SU-DHL-6 (cell line): ENCODE results near the gene ACVR2B.

Experiments
- H2AFZ ChIP-seq: fragments of 200-600 bp; sonication (generic); 2 replicates; pipeline ENCODE4 v1.6.1; 2014; ENCODE audit warnings: low read depth, mild to moderate bottlenecking, moderate library complexity, mixed read lengths, antibody characterized with exemption, low read length; ENCODE audit not compliant: severe bottlenecking
- H3F3A ChIP-seq: fragments of 200-600 bp; shearing (Covaris generic); 2 replicates; pipeline ENCODE4 v1.6.0; 2016; ENCODE audit warnings: antibody characterized with exemption, mild to moderate bottlenecking; ENCODE audit not compliant: insufficient read depth
- H3K27ac ChIP-seq: fragments of 200-600 bp; sonication (generic); 2 replicates; pipeline ENCODE4 v1.5.1; 2016; ENCODE audit warnings: low read depth, mild to moderate bottlenecking, low read length, moderate library complexity, mixed read lengths
- H3K27me3 ChIP-seq: fragments of 200-600 bp; sonication (generic), shearing (Covaris generic); 2 replicates; pipeline ENCODE4 v1.6.0; 2014; ENCODE audit warnings: mild to moderate bottlenecking, low read length
- H3K36me3 ChIP-seq: fragments of 200-600 bp; sonication (generic); 2 replicates; pipeline ENCODE4 v1.6.1; 2014; ENCODE audit warnings: mild to moderate bottlenecking, low read length, mixed read lengths
- H3K4me2 ChIP-seq: fragments of 300-600, 200-600 bp; shearing (Covaris generic), sonication (generic); 2 replicates; pipeline ENCODE4 v1.6.0; 2014; ENCODE audit warnings: low read length, low read depth, mild to moderate bottlenecking; ENCODE audit not compliant: poor library complexity, severe bottlenecking
- H3K4me3 ChIP-seq: fragments of 200-600 bp; sonication (generic); 2 replicates; pipeline ENCODE4 v1.5.1; 2014; ENCODE audit warnings: antibody characterized with exemption, low read length, mild to moderate bottlenecking, mixed read lengths; ENCODE audit not compliant: insufficient read depth, poor library complexity, severe bottlenecking
- H3K79me2 ChIP-seq: fragments of 200-600 bp; sonication (generic); 2 replicates; pipeline ENCODE4 v1.6.1; 2014; ENCODE audit warnings: mild to moderate bottlenecking, low read length, moderate library complexity; ENCODE audit not compliant: insufficient read depth
- H3K9ac ChIP-seq: fragments of 200-600 bp; sonication (generic); 2 replicates; pipeline ENCODE4 v1.7.0; 2014; ENCODE audit warnings: mild to moderate bottlenecking, low read length
- H3K9me2 ChIP-seq: fragments of 200-600 bp; sonication (generic); replicated peaks from 2 replicates; pipeline ENCODE4 v1.6.1; 2014; ENCODE audit warnings: low read length; ENCODE audit not compliant: insufficient read depth
- H3K9me3 ChIP-seq: fragments of 200-600 bp; sonication (generic); 2 replicates; pipeline ENCODE4 v1.6.1; 2014; ENCODE audit warnings: low read length, mixed read lengths; ENCODE audit not compliant: insufficient read depth
- H4K20me1 ChIP-seq: fragments of 200-600 bp; sonication (generic); 2 replicates; pipeline ENCODE4 v1.6.1; 2014; ENCODE audit warnings: low read depth, mild to moderate bottlenecking, antibody characterized with exemption, low read length, moderate library complexity, mixed read lengths
- CTCF ChIP-seq: fragments of 200-600 bp; sonication (generic); IDR thresholded peaks from one replicate; pipeline ENCODE4 v1.5.1; 2017; ENCODE audit warnings: antibody characterized with exemption, mild to moderate bottlenecking, low read length, moderate library complexity; ENCODE audit not compliant: insufficient read depth, poor library complexity, severe bottlenecking
- EZH2phosphoT487 ChIP-seq: fragments of 200-600 bp; sonication (generic), shearing (Covaris generic); conservative IDR thresholded peaks from 2 replicates; pipeline ENCODE4 v1.6.1; 2018; ENCODE audit warnings: mild to moderate bottlenecking, antibody characterized with exemption, low read length, moderate library complexity, mixed read lengths

The ACVR2B gene

GRCh38 chr3:38509732-38510131 is 56.0 kb downstream of the ACVR2B start:
- no peak overlapping the region for H3K9ac ChIP-seq

GRCh38 chr3:38510631-38511030 is 56.9 kb downstream of the ACVR2B start:
- no peaks in the 10 kb centered on the region for H3K79me2 ChIP-seq

More at GRCh38 chr3:38509732-38510131, 56.0 kb downstream of the ACVR2B start:
- Histone ChIP-seq H3K4me2 (no peak overlapping the region), H3K36me3 (peaks cover 63% of the 10 kb centered on the region), H3K4me3 (no peak overlapping the region), H3K27me3 (no peaks in the 10 kb centered on the region), H3K27ac (no peak overlapping the region), H3K9me2 (no peaks in the 10 kb centered on the region), H3K9me3 (no peaks in the 10 kb centered on the region), H2AFZ (no peak overlapping the region), H3K79me2 (no peaks in the 10 kb centered on the region), H3F3A (peaks cover 4% of the 10 kb centered on the region; the same call in 1 of the 2 replicates), H4K20me1 (no peaks in the 10 kb centered on the region)
- TF ChIP-seq EZH2phosphoT487 (no peak), CTCF (no peak)

GRCh38 chr3:38511546-38511945 is 57.9 kb downstream of the ACVR2B start:
- no peak for TF ChIP-seq EZH2phosphoT487
- no peak for TF ChIP-seq CTCF
- no peaks in the 10 kb centered on the region for H3K9me3 ChIP-seq

More at GRCh38 chr3:38510631-38511030, 56.9 kb downstream of the ACVR2B start:
- Histone ChIP-seq H3K9me2 (no peaks in the 10 kb centered on the region), H3K27ac (no peak overlapping the region), H3K9ac (no peak overlapping the region), H3K27me3 (no peaks in the 10 kb centered on the region), H2AFZ (no peak overlapping the region), H3K4me3 (no peak overlapping the region), H4K20me1 (no peaks in the 10 kb centered on the region), H3F3A (peaks cover 4% of the 10 kb centered on the region; the same call in 1 of the 2 replicates), H3K36me3 (peaks cover 58% of the 10 kb centered on the region), H3K9me3 (no peaks in the 10 kb centered on the region), H3K4me2 (no peak overlapping the region)
- TF ChIP-seq CTCF (no peak), EZH2phosphoT487 (no peak)

More at GRCh38 chr3:38511546-38511945, 57.9 kb downstream of the ACVR2B start:
- no peaks in the 10 kb centered on the region for H3K9me2 ChIP-seq
- peaks cover 4% of the 10 kb centered on the region; the same call in 1 of the 2 replicates for H3F3A ChIP-seq
- H3K27ac ChIP-seq = no peak overlapping the region
- H4K20me1 ChIP-seq = no peaks in the 10 kb centered on the region
- H3K79me2 ChIP-seq = no peaks in the 10 kb centered on the region
- H3K4me2 ChIP-seq = no peak overlapping the region
- H3K36me3 ChIP-seq = peaks cover 56% of the 10 kb centered on the region
- no peak overlapping the region for H3K4me3 ChIP-seq
- H3K9ac ChIP-seq = no peak overlapping the region
- H3K27me3 ChIP-seq = no peaks in the 10 kb centered on the region
- no peak overlapping the region for H2AFZ ChIP-seq
